HEK293 (cell line): Measurements from ENCODE around the gene SLC35F2.

Experiments
- CTCF ChIA-PET: fragments of 350-600 bp; formaldehyde crosslinking; extraction: SDS; loops from one replicate; lab custom pipeline; 2021; ENCODE audit warnings: antibody characterized with exemption; lab: Yijun Ruan, JAX
- POLR2A ChIA-PET: fragments of 300-600 bp; formaldehyde crosslinking; extraction: SDS; loops from one replicate; lab custom pipeline; 2020; ENCODE audit warnings: antibody characterized with exemption, inconsistent platforms; lab: Yijun Ruan, JAX
- H3K27ac ChIP-seq: fragments of 200-500 bp; sonication (Bioruptor generic); 2 replicates; pipeline ENCODE4 v1.5.1; 2014; ENCODE audit warnings: low read depth, low read length, control low read depth, inconsistent platforms; ENCODE audit errors: extremely low read depth
- H3K36me3 ChIP-seq, 2 experiments: fragments of 200-500 bp in 1 of 2; sonication (Bioruptor generic) in 1 of 2; 1 replicate in 1 of 2; 2 replicates in 1 of 2; pipeline ENCODE4 v1.5.1; 2014 to 2017; ENCODE audit warnings: inconsistent platforms in 2 of 2, low read length in 2 of 2; ENCODE audit not compliant: control insufficient read depth in 2 of 2, insufficient read depth in 1 of 2
- H3K4me1 ChIP-seq: fragments of 200-500 bp; sonication (Bioruptor generic); 2 replicates; pipeline ENCODE4 v1.5.1; 2014; ENCODE audit warnings: mild to moderate bottlenecking, low read length, inconsistent platforms; ENCODE audit not compliant: control insufficient read depth, insufficient read depth
- H3K4me3 ChIP-seq: 2 replicates; pipeline ENCODE4 v1.5.1; 2011; ENCODE audit warnings: low read depth, mild to moderate bottlenecking, control low read depth, low read length, moderate library complexity
- H3K9me3 ChIP-seq: fragments of 200-500 bp; sonication (Bioruptor generic); 2 replicates; pipeline ENCODE4 v1.5.1; 2014; ENCODE audit warnings: low read depth, low read length, inconsistent platforms; ENCODE audit not compliant: control insufficient read depth, insufficient read depth
- GFI1B ChIP-seq: fragments of 450-650 bp; formaldehyde crosslinking; IDR thresholded peaks from 2 replicates; pipeline ENCODE4 v1.5.1; 2016; ENCODE audit warnings: missing biosample characterization, missing genetic modification characterization
- GLIS1 ChIP-seq: fragments of 450-650 bp; formaldehyde crosslinking; IDR thresholded peaks from 2 replicates; pipeline ENCODE4 v1.5.1; 2016; ENCODE audit warnings: missing biosample characterization, missing genetic modification characterization
- OSR2 ChIP-seq: fragments of 450-650 bp; formaldehyde crosslinking; IDR thresholded peaks from 2 replicates; pipeline ENCODE4 v1.5.1; 2016; ENCODE audit warnings: missing biosample characterization, missing genetic modification characterization
- ZFHX2 ChIP-seq: fragments of 450-650 bp; formaldehyde crosslinking; conservative IDR thresholded peaks from 2 replicates; pipeline ENCODE4 v1.5.1; 2016; ENCODE audit warnings: missing biosample characterization, missing genetic modification characterization
- ZFP3 ChIP-seq: fragments of 450-650 bp; formaldehyde crosslinking; IDR thresholded peaks from 2 replicates; pipeline ENCODE4 v1.5.1; 2016; ENCODE audit warnings: low read depth, missing biosample characterization, missing genetic modification characterization
- ZNF132 ChIP-seq: fragments of 450-650 bp; formaldehyde crosslinking; IDR thresholded peaks from 2 replicates; pipeline ENCODE4 v1.5.1; 2017; ENCODE audit warnings: missing biosample characterization, missing genetic modification characterization, borderline replicate concordance
- ZNF133 ChIP-seq: fragments of 450-650 bp; formaldehyde crosslinking; IDR thresholded peaks from 2 replicates; pipeline ENCODE4 v1.5.1; 2016; ENCODE audit warnings: missing biosample characterization, missing genetic modification characterization
- ZNF169 ChIP-seq: fragments of 450-650 bp; formaldehyde crosslinking; IDR thresholded peaks from 2 replicates; pipeline ENCODE4 v1.5.1; 2016; ENCODE audit warnings: missing biosample characterization, missing genetic modification characterization
- ZNF24 ChIP-seq: fragments of 450-650 bp; formaldehyde crosslinking; IDR thresholded peaks from 2 replicates; pipeline ENCODE4 v1.5.1; 2016; ENCODE audit warnings: missing biosample characterization, missing genetic modification characterization
- ZNF248 ChIP-seq: fragments of 450-650 bp; formaldehyde crosslinking; IDR thresholded peaks from 2 replicates; pipeline ENCODE4 v1.5.1; 2017; ENCODE audit warnings: missing biosample characterization, missing genetic modification characterization
- ZNF404 ChIP-seq: fragments of 450-650 bp; formaldehyde crosslinking; IDR thresholded peaks from 2 replicates; pipeline ENCODE4 v1.5.1; 2017; ENCODE audit warnings: missing biosample characterization, missing genetic modification characterization
- ZNF521 ChIP-seq: fragments of 450-650 bp; formaldehyde crosslinking; IDR thresholded peaks from 2 replicates; pipeline ENCODE4 v1.5.1; 2017; ENCODE audit warnings: missing biosample characterization, mild to moderate bottlenecking, missing genetic modification characterization
- ZNF530 ChIP-seq: fragments of 450-650 bp; formaldehyde crosslinking; IDR thresholded peaks from 2 replicates; pipeline ENCODE4 v1.5.1; 2016; ENCODE audit warnings: low read depth, missing biosample characterization, missing genetic modification characterization
- ZNF544 ChIP-seq: fragments of 450-650 bp; formaldehyde crosslinking; IDR thresholded peaks from 2 replicates; pipeline ENCODE4 v1.5.0; 2017; ENCODE audit warnings: missing biosample characterization, missing genetic modification characterization
- ZNF600 ChIP-seq: fragments of 450-650 bp; formaldehyde crosslinking; IDR thresholded peaks from 2 replicates; pipeline ENCODE4 v1.5.1; 2016; ENCODE audit warnings: missing biosample characterization, missing genetic modification characterization
- ZNF610 ChIP-seq: fragments of 450-650 bp; formaldehyde crosslinking; IDR thresholded peaks from 2 replicates; pipeline ENCODE4 v1.5.1; 2016; ENCODE audit warnings: missing biosample characterization, missing genetic modification characterization, borderline replicate concordance
- ZNF623 ChIP-seq: fragments of 450-650 bp; formaldehyde crosslinking; IDR thresholded peaks from 2 replicates; pipeline ENCODE4 v1.5.1; 2016; ENCODE audit warnings: missing biosample characterization, missing genetic modification characterization
- ZNF776 ChIP-seq: fragments of 450-650 bp; formaldehyde crosslinking; IDR thresholded peaks from 2 replicates; pipeline ENCODE4 v1.5.0; 2017; ENCODE audit warnings: missing biosample characterization, missing genetic modification characterization, borderline replicate concordance
- ZNF830 ChIP-seq: fragments of 450-650 bp; IDR thresholded peaks from 2 replicates; pipeline ENCODE4 v1.5.0; 2018; ENCODE audit warnings: missing biosample characterization, missing genetic modification characterization, low read depth, mild to moderate bottlenecking, moderate library complexity
- TF ChIP-seq, protein P1 (sequence below): fragments of 450-650 bp; IDR thresholded peaks from 2 replicates; pipeline ENCODE4 v1.5.1; 2018; ENCODE audit warnings: missing biosample characterization, missing genetic modification characterization
- TF ChIP-seq, protein P2 (sequence below): fragments of 450-650 bp; formaldehyde crosslinking; IDR thresholded peaks from 2 replicates; pipeline ENCODE4 v1.5.1; 2016; ENCODE audit warnings: missing biosample characterization, missing genetic modification characterization
- TF ChIP-seq, protein P3 (sequence below): fragments of 450-650 bp; formaldehyde crosslinking; IDR thresholded peaks from 2 replicates; pipeline ENCODE4 v1.5.1; 2017; ENCODE audit warnings: missing biosample characterization, missing genetic modification characterization
- TF ChIP-seq, protein P4 (sequence below): fragments of 450-650 bp; formaldehyde crosslinking; IDR thresholded peaks from 2 replicates; pipeline ENCODE4 v1.5.1; 2016; ENCODE audit warnings: missing biosample characterization, missing genetic modification characterization

Gene SLC35F2

DNA sequence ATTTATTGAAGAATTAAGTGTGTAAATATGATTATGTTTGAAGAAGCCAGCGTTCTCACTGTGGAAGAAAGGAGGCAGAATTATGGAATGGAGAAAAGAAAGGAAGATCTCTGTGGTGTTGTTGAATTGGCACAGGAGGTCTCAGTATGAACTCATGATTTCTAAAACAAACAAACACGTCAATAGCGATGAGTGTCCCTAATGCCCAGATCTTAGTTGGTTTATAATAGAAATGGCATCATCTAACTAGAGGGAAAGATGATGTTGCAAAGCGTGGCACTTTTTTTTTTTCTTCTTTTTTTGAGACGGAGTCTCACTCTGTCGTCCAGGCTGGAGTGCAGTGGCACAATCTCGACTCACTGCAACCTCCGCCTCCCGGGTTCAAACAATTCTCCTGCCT is 107.5 kb downstream of the SLC35F2 start:
- Histone ChIP-seq H3K9me3 (no peaks in the 10 kb centered on the region), H3K4me1 (no peaks in the 10 kb centered on the region), H3K4me3 (no peak overlapping the region), H3K27ac (no peak overlapping the region), H3K36me3 (no peaks in the 10 kb centered on the region)
- TF ChIP-seq ZNF830 (no peak), ZNF623 (tag by site-specific recombination) (no peak), ZNF521 (tag by site-specific recombination) (no peak), ZNF133 (tag by site-specific recombination) (no peak), ZNF530 (tag by site-specific recombination) (no peak)
- TF ChIP-seq, protein P1, sequence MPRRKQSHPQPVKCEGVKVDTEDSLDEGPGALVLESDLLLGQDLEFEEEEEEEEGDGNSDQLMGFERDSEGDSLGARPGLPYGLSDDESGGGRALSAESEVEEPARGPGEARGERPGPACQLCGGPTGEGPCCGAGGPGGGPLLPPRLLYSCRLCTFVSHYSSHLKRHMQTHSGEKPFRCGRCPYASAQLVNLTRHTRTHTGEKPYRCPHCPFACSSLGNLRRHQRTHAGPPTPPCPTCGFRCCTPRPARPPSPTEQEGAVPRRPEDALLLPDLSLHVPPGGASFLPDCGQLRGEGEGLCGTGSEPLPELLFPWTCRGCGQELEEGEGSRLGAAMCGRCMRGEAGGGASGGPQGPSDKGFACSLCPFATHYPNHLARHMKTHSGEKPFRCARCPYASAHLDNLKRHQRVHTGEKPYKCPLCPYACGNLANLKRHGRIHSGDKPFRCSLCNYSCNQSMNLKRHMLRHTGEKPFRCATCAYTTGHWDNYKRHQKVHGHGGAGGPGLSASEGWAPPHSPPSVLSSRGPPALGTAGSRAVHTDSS = no peak
- CTCF ChIA-PET = no interaction called here
- POLR2A ChIA-PET = no interaction called here

DNA sequence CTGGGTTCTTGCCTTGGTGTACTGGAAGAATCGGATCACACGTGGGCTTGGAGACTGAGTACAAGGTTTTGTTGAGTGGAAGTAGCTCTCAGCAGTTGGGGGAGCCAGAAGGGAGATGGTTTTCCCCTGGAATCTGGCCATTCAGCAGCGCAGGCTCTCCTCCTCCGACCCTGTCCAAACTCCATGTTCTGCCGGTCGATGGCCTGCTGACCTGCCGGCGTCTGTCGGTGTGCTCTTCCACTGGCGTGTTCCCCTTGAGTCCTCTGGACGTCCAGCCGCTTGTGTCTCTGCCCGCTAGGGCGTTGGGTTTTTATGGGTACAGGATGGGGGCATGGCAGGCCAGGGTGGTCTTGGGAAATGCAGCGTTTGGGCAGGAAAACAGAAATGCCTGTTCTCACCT is 108.3 kb downstream of the SLC35F2 start:
- no peaks in the 10 kb centered on the region for H3K4me1 ChIP-seq
- H3K4me3 ChIP-seq = no peak overlapping the region
- no peaks in the 10 kb centered on the region for H3K9me3 ChIP-seq
- H3K36me3 ChIP-seq = no peaks in the 10 kb centered on the region
- TF ChIP-seq ZNF404 (no peak), GLIS1 (no peak), GFI1B (no peak), ZNF132 (tag by site-specific recombination) (no peak)
- ChIA-PET POLR2A (no interaction called here), CTCF (interaction anchor here (1.3 to 3.1 kb wide), 2 partner anchors 21 to 187 kb away, joined by 4 to 10 read pairs; no protein-coding TSS in a partner anchor)
- H3K27ac ChIP-seq = no peak overlapping the region

DNA sequence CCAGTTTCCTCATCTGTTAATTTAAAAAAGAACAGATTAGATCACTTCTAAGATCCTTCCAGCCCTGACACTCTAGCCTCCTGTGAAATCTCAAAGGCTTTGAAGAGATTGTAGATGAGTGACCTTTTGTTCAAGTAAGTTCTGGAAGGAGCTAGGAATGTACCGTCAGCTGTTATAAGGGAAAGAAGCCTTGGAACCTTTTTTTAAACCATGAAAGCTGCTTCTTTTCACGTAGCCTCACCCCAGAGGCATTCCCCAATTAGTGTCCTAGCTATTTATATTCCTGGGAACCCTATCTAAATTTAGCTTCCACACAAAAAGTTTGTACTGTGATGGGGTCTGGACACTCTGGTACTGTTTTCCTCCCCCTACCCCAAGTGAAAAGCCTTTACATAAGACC is 111.0 kb downstream of the SLC35F2 start:
- no peaks in the 10 kb centered on the region for H3K36me3 ChIP-seq
- H3K4me1 ChIP-seq = no peaks in the 10 kb centered on the region
- no peaks in the 10 kb centered on the region for H3K9me3 ChIP-seq
- no peak for TF ChIP-seq ZNF169
- TF ChIP-seq, protein P1 = no peak
- TF ChIP-seq ZNF24 (tag by site-specific recombination) = no peak
- TF ChIP-seq, protein P2, sequence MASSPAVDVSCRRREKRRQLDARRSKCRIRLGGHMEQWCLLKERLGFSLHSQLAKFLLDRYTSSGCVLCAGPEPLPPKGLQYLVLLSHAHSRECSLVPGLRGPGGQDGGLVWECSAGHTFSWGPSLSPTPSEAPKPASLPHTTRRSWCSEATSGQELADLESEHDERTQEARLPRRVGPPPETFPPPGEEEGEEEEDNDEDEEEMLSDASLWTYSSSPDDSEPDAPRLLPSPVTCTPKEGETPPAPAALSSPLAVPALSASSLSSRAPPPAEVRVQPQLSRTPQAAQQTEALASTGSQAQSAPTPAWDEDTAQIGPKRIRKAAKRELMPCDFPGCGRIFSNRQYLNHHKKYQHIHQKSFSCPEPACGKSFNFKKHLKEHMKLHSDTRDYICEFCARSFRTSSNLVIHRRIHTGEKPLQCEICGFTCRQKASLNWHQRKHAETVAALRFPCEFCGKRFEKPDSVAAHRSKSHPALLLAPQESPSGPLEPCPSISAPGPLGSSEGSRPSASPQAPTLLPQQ (tag by site-specific recombination) = no peak
- TF ChIP-seq, protein P3, sequence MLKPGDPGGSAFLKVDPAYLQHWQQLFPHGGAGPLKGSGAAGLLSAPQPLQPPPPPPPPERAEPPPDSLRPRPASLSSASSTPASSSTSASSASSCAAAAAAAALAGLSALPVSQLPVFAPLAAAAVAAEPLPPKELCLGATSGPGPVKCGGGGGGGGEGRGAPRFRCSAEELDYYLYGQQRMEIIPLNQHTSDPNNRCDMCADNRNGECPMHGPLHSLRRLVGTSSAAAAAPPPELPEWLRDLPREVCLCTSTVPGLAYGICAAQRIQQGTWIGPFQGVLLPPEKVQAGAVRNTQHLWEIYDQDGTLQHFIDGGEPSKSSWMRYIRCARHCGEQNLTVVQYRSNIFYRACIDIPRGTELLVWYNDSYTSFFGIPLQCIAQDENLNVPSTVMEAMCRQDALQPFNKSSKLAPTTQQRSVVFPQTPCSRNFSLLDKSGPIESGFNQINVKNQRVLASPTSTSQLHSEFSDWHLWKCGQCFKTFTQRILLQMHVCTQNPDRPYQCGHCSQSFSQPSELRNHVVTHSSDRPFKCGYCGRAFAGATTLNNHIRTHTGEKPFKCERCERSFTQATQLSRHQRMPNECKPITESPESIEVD = no peak
- no peak for TF ChIP-seq ZNF610 (tag by site-specific recombination)
- TF ChIP-seq, protein P4, sequence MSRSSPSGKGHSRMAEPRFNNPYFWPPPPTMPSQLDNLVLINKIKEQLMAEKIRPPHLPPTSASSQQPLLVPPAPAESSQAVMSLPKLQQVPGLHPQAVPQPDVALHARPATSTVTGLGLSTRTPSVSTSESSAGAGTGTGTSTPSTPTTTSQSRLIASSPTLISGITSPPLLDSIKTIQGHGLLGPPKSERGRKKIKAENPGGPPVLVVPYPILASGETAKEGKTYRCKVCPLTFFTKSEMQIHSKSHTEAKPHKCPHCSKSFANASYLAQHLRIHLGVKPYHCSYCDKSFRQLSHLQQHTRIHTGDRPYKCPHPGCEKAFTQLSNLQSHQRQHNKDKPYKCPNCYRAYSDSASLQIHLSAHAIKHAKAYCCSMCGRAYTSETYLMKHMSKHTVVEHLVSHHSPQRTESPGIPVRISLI = no peak
- no peak for TF ChIP-seq ZNF776 (tag by site-specific recombination)
- no peak for TF ChIP-seq ZFP3
- no peak for TF ChIP-seq ZFHX2 (tag by site-specific recombination)
- no peak for TF ChIP-seq ZNF544 (tag by site-specific recombination)
- no peak for TF ChIP-seq OSR2
- no peak for TF ChIP-seq ZNF248 (tag by site-specific recombination)
- no peak for TF ChIP-seq ZNF600 (tag by site-specific recombination)
- ChIA-PET POLR2A (no interaction called here), CTCF (interaction anchor here (0.8 to 3.1 kb wide), 2 partner anchors 8 to 23 kb away, joined by 3 to 10 read pairs; no protein-coding TSS in a partner anchor)
- H3K27ac ChIP-seq = no peak overlapping the region
- H3K4me3 ChIP-seq = no peak overlapping the region
